IPS DF 4.7 (cell line): ENCODE data around the gene SCUBE3.

Source experiments
- DNase-seq: peaks from one replicate; pipeline ENCODE4 v3.0.0-alpha.2; 2013; ENCODE audit warnings: low spot score; ENCODE audit errors: extremely low read depth

Gene SCUBE3

DNA sequence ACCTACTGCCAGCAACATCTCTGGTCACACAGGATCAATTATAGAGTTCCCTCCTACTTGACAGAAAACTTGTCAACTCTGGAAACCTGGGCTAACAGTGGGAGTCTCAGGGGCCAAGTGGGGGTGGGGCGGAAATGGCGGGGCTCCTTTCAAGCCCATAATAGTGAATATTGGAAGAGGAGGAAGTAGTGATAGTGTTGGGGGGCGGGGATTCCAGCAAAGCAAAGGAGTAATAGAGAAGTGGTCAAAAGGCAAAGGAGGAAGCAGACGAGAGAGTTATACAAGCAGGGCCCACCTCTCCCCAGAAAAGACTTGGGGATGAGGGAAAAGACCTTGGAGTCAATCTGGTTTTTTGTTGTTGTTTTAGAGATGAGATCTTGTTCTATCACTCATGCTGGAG is 85.9 kb downstream of the SCUBE3 start:
- no peak for DNase-seq

DNA sequence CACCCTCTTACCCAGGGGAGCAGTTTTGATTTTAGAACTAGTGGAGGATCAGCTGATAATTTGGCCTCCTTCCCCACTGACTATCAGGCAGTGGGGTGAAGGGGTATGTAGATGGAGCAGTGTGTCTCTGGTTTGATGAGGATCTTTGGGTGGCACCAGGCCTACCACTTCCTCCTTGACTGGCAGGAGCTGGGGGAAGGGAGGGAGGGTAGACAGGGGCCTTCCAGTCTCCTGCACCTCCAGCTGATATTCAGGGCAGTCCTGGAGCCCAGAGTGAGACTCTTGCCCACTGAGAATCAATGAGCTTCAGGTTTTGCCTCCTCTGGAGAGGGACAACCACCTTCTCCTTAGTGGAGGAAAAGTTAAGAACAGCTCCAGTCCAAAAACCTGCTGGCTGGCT is 87.1 kb downstream of the SCUBE3 start:
- no peak for DNase-seq
